ENCODE data around the gene CCSER2. TPM values are rescaled to one million over a fixed set of nuclear protein-coding genes. Genes with fewer than 3 reads are reported as not detected.

CCSER2 gene
- polyA plus RNA-seq, 4 donors, result 26.7 to 39.4 (median 35.2) TPM

DNA sequence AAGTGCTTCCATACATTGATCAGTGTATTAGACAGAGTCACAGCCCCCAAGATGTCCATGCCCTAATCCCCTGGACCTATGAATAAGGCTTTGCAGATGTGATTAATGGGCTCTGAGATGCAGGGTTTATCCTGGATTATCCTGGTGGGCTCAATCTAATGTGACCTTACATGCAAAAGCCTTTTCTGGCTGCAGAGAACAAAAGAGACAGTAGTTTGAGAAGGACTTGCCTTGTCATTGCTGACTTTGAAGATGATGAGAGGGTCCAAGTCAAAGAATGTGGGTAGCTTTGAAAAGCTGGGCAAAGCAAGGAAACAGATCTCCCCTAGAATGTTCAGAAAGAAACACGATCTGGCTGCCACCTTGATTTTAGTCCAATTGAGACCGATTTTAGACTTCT, 238.7 kb downstream of the CCSER2 start:
- no peak for DNase-seq (ENCODE audit: low read depth in 4 of 4, low spot score in 3 of 4)

Other genes with a start within 250 kb of the CCSER2 start
- gene GHITM, start 189.1 kb upstream of the CCSER2 start, polyA plus RNA-seq (ENCODE audit: insufficient read length in 4 of 4), result 100 to 1,000 TPM; 180 to 205 (median 193) TPM
- gene GPR15LG, start 154.8 kb upstream of the CCSER2 start, polyA plus RNA-seq (ENCODE audit: insufficient read length in 4 of 4), result 1 to 10 TPM in 1 of 4 donors, under 1 TPM in 2, not detected in 1; 0.18 to 1.1 (median 0.78) TPM
- 1 to 10 TPM in 2 of 4 donors, under 1 TPM in 2; 0.96 to 1.2 (median 1.0) TPM for gene CDHR1, start 134.1 kb upstream of the CCSER2 start, polyA plus RNA-seq (ENCODE audit: insufficient read length in 4 of 4)
- gene LRIT2, start 103.0 kb upstream of the CCSER2 start, polyA plus RNA-seq (ENCODE audit: insufficient read length in 4 of 4), result not detected
- gene LRIT1, start 87.0 kb upstream of the CCSER2 start, polyA plus RNA-seq (ENCODE audit: insufficient read length in 4 of 4), result not detected
- gene RGR, start 83.5 kb upstream of the CCSER2 start, polyA plus RNA-seq (ENCODE audit: insufficient read length in 4 of 4), result under 1 TPM in 2 of 4 donors, not detected in 2; 0.13 to 0.34 TPM

All from right renal pelvis (tissue), 4 donors.